ENCODE measurements around the gene FTHL17. TPM values are rescaled to one million over a fixed set of nuclear protein-coding genes. Genes with fewer than 3 reads are reported as not detected.

Gene FTHL17
- polyA plus RNA-seq, 3 donors from 2014 or later: not detected

Other genes starting within 250 kb of the FTHL17 start
- gene TAB3, start 182.8 kb downstream of the FTHL17 start, polyA plus RNA-seq: 1 to 10 TPM; 2.0 to 6.5 (median 3.9) TPM

All from immature natural killer cell (primary cell).